IMR-90 (cell line): ENCODE data around the gene IL6ST. TPM values are rescaled to one million over a fixed set of nuclear protein-coding genes. Genes with fewer than 3 reads are reported as not detected.

Source experiments
- ATAC-seq: fragments of 200-7000 bp; cut with Tn5 transposase; 2 replicates; pipeline ENCODE4 v1.9.1; 2020; ENCODE audit warnings: low read depth, mild to moderate bottlenecking, moderate library complexity
- BruUV-seq: library from RNA; stranded (reverse); fragments of 400-500 nt; replicated peaks from 2 replicates; lab custom pipeline; 2021; lab: Mats Ljungman, UMichigan
- CTCF ChIA-PET: fragments of 300-600 bp; formaldehyde crosslinking; extraction: SDS; loops from one replicate; lab custom pipeline; 2021; ENCODE audit warnings: antibody characterized with exemption; lab: Yijun Ruan, JAX
- POLR2A ChIA-PET: fragments of 300-600 bp; sonication (Branson Sonifier 250); formaldehyde crosslinking; loops from one replicate; lab custom pipeline; 2022; ENCODE audit warnings: antibody characterized with exemption; ENCODE audit not compliant: unreplicated experiment; lab: Charles Lee
- DNase-seq: peaks from one replicate; pipeline ENCODE4 v3.0.0; 2013
- H2AFZ ChIP-seq: replicated peaks from 2 replicates; pipeline ENCODE3; 2013; ENCODE audit warnings: low read length, mild to moderate bottlenecking; ENCODE audit not compliant: poor library complexity
- H2AK5ac ChIP-seq: 2 replicates; pipeline ENCODE4 v1.6.1; 2013; ENCODE audit warnings: low read depth, low read length, inconsistent platforms
- H2AK9ac ChIP-seq: replicated peaks from 2 replicates; pipeline ENCODE3; 2013; ENCODE audit warnings: mild to moderate bottlenecking, low read depth, low read length, moderate library complexity; ENCODE audit not compliant: poor library complexity
- H2BK120ac ChIP-seq: 2 replicates; pipeline ENCODE4 v1.6.1; 2013; ENCODE audit warnings: low read depth, low read length, inconsistent platforms
- H2BK15ac ChIP-seq: 3 replicates; pipeline ENCODE4 v1.6.1; 2013; ENCODE audit warnings: low read depth, low read length, inconsistent platforms
- H2BK20ac ChIP-seq: 2 replicates; pipeline ENCODE4 v1.6.1; 2013; ENCODE audit warnings: low read depth, mild to moderate bottlenecking, inconsistent platforms, low read length, moderate library complexity
- H2BK5ac ChIP-seq: 2 replicates; pipeline ENCODE4 v1.6.1; 2013; ENCODE audit warnings: mild to moderate bottlenecking, low read depth, low read length, inconsistent platforms; ENCODE audit not compliant: poor library complexity, severe bottlenecking
- H3K14ac ChIP-seq: replicated peaks from 2 replicates; pipeline ENCODE4 v1.6.1; 2013; ENCODE audit warnings: low read depth, low read length, inconsistent platforms
- H3K18ac ChIP-seq: 2 replicates; pipeline ENCODE4 v1.6.1; 2013; ENCODE audit warnings: low read depth, low read length, control low read depth
- H3K23ac ChIP-seq: 2 replicates; pipeline ENCODE4 v1.6.1; 2013; ENCODE audit warnings: low read depth, low read length, inconsistent platforms
- H3K27ac ChIP-seq: 2 replicates; pipeline ENCODE4 v1.5.1; 2013; ENCODE audit warnings: mild to moderate bottlenecking, control low read depth, low read length; ENCODE audit not compliant: insufficient read depth
- H3K27me3 ChIP-seq: 2 replicates; pipeline ENCODE4 v1.6.1; 2013; ENCODE audit warnings: low read length; ENCODE audit not compliant: control insufficient read depth, insufficient read depth
- H3K36me3 ChIP-seq: 2 replicates; pipeline ENCODE4 v1.6.1; 2013; ENCODE audit warnings: low read length, mixed read lengths; ENCODE audit not compliant: control insufficient read depth, insufficient read depth
- H3K4ac ChIP-seq: 2 replicates; pipeline ENCODE4 v1.6.1; 2013; ENCODE audit warnings: low read depth, low read length, inconsistent platforms
- H3K4me1 ChIP-seq: 2 replicates; pipeline ENCODE4 v1.6.1; 2013; ENCODE audit warnings: low read length, mixed read lengths; ENCODE audit not compliant: control insufficient read depth, insufficient read depth
- H3K4me2 ChIP-seq: 2 replicates; pipeline ENCODE4 v1.6.1; 2013; ENCODE audit warnings: low read depth, mild to moderate bottlenecking, control low read depth, low read length, moderate library complexity
- H3K4me3 ChIP-seq: 2 replicates; pipeline ENCODE4 v1.5.1; 2013; ENCODE audit warnings: low read depth, mild to moderate bottlenecking, control low read depth, low read length, moderate library complexity; ENCODE audit not compliant: insufficient read depth
- H3K56ac ChIP-seq: 2 replicates; pipeline ENCODE4 v1.6.1; 2013; ENCODE audit warnings: low read length, inconsistent platforms; ENCODE audit not compliant: insufficient read depth; ENCODE audit errors: extremely low read depth
- H3K79me1 ChIP-seq, 2 experiments: 2 replicates each; pipeline ENCODE4 v1.6.1; 2013; ENCODE audit warnings: low read length in 2 of 2, inconsistent platforms in 1 of 2, low read depth in 1 of 2
- H3K9ac ChIP-seq: 2 replicates; pipeline ENCODE4 v1.6.1; 2013; ENCODE audit warnings: low read depth, low read length, control low read depth
- H3K9me1 ChIP-seq: 2 replicates; pipeline ENCODE4 v1.6.1; 2013; ENCODE audit warnings: low read length, inconsistent platforms; ENCODE audit not compliant: insufficient read depth
- H3K9me3 ChIP-seq: 2 replicates; pipeline ENCODE4 v1.6.1; 2013; ENCODE audit warnings: low read length; ENCODE audit not compliant: control insufficient read depth, insufficient read depth
- H4K20me1 ChIP-seq: 2 replicates; pipeline ENCODE4 v1.6.1; 2013; ENCODE audit warnings: low read length, inconsistent platforms; ENCODE audit not compliant: insufficient read depth
- H4K5ac ChIP-seq: 2 replicates; pipeline ENCODE4 v1.6.1; 2013; ENCODE audit warnings: mild to moderate bottlenecking, low read depth, low read length, control low read depth
- H4K8ac ChIP-seq, 2 experiments: 2 replicates each; pipeline ENCODE4 v1.6.1; 2013; ENCODE audit warnings: low read depth in 2 of 2, low read length in 2 of 2, control low read depth in 1 of 2, inconsistent platforms in 1 of 2
- H4K91ac ChIP-seq: 2 replicates; pipeline ENCODE4 v1.6.1; 2013; ENCODE audit warnings: low read depth, low read length, inconsistent platforms; ENCODE audit not compliant: insufficient read depth
- BHLHE40 ChIP-seq: fragments of 150-350 bp; IDR thresholded peaks from 2 replicates; pipeline ENCODE4 v1.6.1; 2016; ENCODE audit warnings: mild to moderate bottlenecking, low read depth, low read length
- CEBPB ChIP-seq: IDR thresholded peaks from 2 replicates; pipeline ENCODE4 v1.6.1; 2012; ENCODE audit warnings: low read depth, low read length, improper control_type of control experiment
- CHD1 ChIP-seq: IDR thresholded peaks from 2 replicates; pipeline ENCODE4 v1.6.1; 2012; ENCODE audit warnings: low read depth, low read length, improper control_type of control experiment
- FOS ChIP-seq: fragments of 150-350 bp; IDR thresholded peaks from 2 replicates; pipeline ENCODE4 v1.6.1; 2016; ENCODE audit warnings: low read depth, low read length
- MAFK ChIP-seq: IDR thresholded peaks from 2 replicates; pipeline ENCODE4 v1.6.1; 2012; ENCODE audit warnings: low read depth, low read length, improper control_type of control experiment
- MAZ ChIP-seq: IDR thresholded peaks from 2 replicates; pipeline ENCODE4 v1.6.1; 2012; ENCODE audit warnings: low read depth, mild to moderate bottlenecking, low read length, improper control_type of control experiment, moderate library complexity, borderline replicate concordance
- NFE2L2 ChIP-seq: fragments of 150-350 bp; IDR thresholded peaks from 2 replicates; pipeline ENCODE4 v1.6.1; 2016; ENCODE audit warnings: low read depth, mild to moderate bottlenecking, low read length
- POLR2A ChIP-seq: IDR thresholded peaks from 2 replicates; pipeline ENCODE4 v1.6.1; 2012; ENCODE audit warnings: mild to moderate bottlenecking, low read depth, low read length
- RAD21 ChIP-seq: IDR thresholded peaks from 2 replicates; pipeline ENCODE4 v1.6.1; 2012; ENCODE audit warnings: low read length, improper control_type of control experiment
- RCOR1 ChIP-seq: IDR thresholded peaks from 2 replicates; pipeline ENCODE4 v1.6.1; 2012; ENCODE audit warnings: mild to moderate bottlenecking, low read length, improper control_type of control experiment; ENCODE audit not compliant: insufficient replicate concordance
- RFX5 ChIP-seq: IDR thresholded peaks from 2 replicates; pipeline ENCODE4 v1.8.0; 2012; ENCODE audit warnings: low read depth, mild to moderate bottlenecking, low read length, moderate library complexity
- SMC3 ChIP-seq: fragments of 150-350 bp; IDR thresholded peaks from 2 replicates; pipeline ENCODE4 v1.6.1; 2016; ENCODE audit warnings: low read depth, mild to moderate bottlenecking, antibody characterized with exemption, low read length, moderate library complexity
- WGBS, 2 experiments: methylation state at CpG; one replicate each; pipeline versions ENCODE4 v1.1.5 to v1.1.7; 2013; ENCODE audit warnings: missing lambda C conversion rate in 2 of 2; ENCODE audit not compliant: insufficient read length in 1 of 2; ENCODE audit errors: extremely low coverage in 2 of 2; 5-methylcytosine and 5-hydroxymethylcytosine counted together
- dilution Hi-C: fragments of 300-500 bp; cut with HindIII; formaldehyde crosslinking; loops from one replicate; pipeline ENCODE4 v1.14.3; 2018; ENCODE audit warnings: low sequenced_read_pairs; ENCODE audit not compliant: unreplicated experiment
- in situ Hi-C: fragments of 300-500 bp; cut with MboI; formaldehyde crosslinking; loops from 3 replicates; pipeline ENCODE4 v1.14.3; 2019; ENCODE audit warnings: low sequenced_read_pairs, inconsistent platforms, mixed read lengths
- intact Hi-C: fragments of 100-400 bp; cut with micrococcal nuclease; formaldehyde crosslinking; loops from 2 replicates; pipeline ENCODE4 v1.10.0; 2022
- polyA plus RNA-seq, 3 experiments: library from polyadenylated mRNA; depleted of rRNA; stranded (reverse); fragments of >200 nt; gene quantifications; 2 replicates each; pipeline ENCODE4 v1.2.3, GENCODE V29; 2012; ENCODE audit warnings: low replicate concordance in 1 of 3
- total RNA-seq: library from RNA; depleted of rRNA; stranded (reverse); fragments of >200 nt; gene quantifications from 2 replicates; pipeline ENCODE4 v1.2.3, GENCODE V29; 2012
- TF ChIP-seq, protein P1 (sequence below): fragments of 150-350 bp; IDR thresholded peaks from 2 replicates; pipeline ENCODE4 v1.6.1; 2017; ENCODE audit warnings: mild to moderate bottlenecking, antibody characterized with exemption, low read length, low read depth
- TF ChIP-seq, protein P2 (sequence below): fragments of 150-350 bp; IDR thresholded peaks from 2 replicates; pipeline ENCODE4 v1.6.1; 2016; ENCODE audit warnings: low read depth, mild to moderate bottlenecking, low read length, moderate library complexity, borderline replicate concordance
- TF ChIP-seq, protein P3 (sequence below): conservative IDR thresholded peaks from 2 replicates; pipeline ENCODE4 v1.5.1; 2012; ENCODE audit warnings: mild to moderate bottlenecking, low read depth, low read length, improper control_type of control experiment

IL6ST gene
- total and polyA plus RNA-seq, 2 of the 4 experiments (the other 2 are of a cell fraction), result 90.6 to 506 TPM

DNA sequence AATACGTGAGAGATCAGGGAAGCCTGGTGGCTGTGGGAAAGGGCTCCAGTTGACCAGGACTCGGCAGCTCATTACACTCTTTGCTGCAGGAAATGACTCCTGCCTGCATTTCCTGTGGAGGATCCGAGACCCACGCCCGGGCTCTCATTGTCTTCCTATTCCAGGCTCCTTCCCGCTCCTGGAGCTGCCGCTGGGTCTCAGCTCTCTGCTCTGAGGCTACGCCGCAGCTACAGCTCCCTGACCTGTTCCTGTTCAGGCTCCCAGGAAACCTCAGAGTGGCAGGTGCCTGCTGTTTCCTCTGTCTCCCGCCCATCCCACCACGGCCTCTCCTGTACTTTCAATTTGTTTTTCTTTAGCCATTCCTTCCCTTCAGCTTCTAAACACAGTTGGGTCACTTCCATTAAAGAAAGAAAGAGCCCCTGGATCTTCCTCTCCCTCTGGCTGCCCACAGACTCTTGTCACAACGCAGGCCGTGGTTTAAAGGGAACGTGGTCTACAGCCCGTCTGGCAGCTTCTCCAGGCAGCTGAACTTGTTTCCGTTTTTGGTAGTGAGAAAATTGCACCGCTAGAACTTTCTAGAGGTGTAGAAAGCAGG lies 71.5 kb downstream of the IL6ST start:
- Histone ChIP-seq H3K4me1 (peaks cover 2% of the 10 kb centered on the region; the same call in 1 of the 2 replicates), H3K79me1 (no peaks in the 10 kb centered on the region), H4K5ac (no peak overlapping the region), H3K4ac (no peak overlapping the region), H3K14ac (peak overlapping the region; percentile 63; the same call in 1 of the 2 replicates), H2BK15ac (no peak overlapping the region), H3K9me1 (no peaks in the 10 kb centered on the region; the same call in 1 of the 2 replicates), H3K36me3 (no peaks in the 10 kb centered on the region), H3K9me3 (no peaks in the 10 kb centered on the region), H3K27ac (no peak overlapping the region; the same call in 1 of the 2 replicates), H2BK5ac (no peak overlapping the region), H4K91ac (no peak overlapping the region), H3K27me3 (no peaks in the 10 kb centered on the region), H4K8ac (peak overlapping the region; percentile 36 to 63; a peak in 2 of 4 replicates), H3K23ac (no peak overlapping the region), H4K20me1 (no peaks in the 10 kb centered on the region), H3K56ac (no peak overlapping the region), H2AFZ (peak overlapping the region; percentile 89), H3K4me3 (no peak overlapping the region), H3K4me2 (peak overlapping the region; percentile 55; the same call in 1 of the 2 replicates), H3K18ac (no peak overlapping the region), H2BK120ac (0 out of 2 replicates have a peak overlapping the region, but pooled peaks have one; percentile 19), H2AK9ac (no peak overlapping the region), H2BK20ac (no peak overlapping the region), H2AK5ac (no peak overlapping the region), H3K9ac (no peak overlapping the region)
- CTCF ChIA-PET, result no interaction called here
- in situ Hi-C loops, result loop anchor here (25.0 kb wide), 1 partner anchor 586 kb away; no protein-coding TSS in a partner anchor
- ATAC-seq (peak; percentile 18; the same call in 1 of the 2 replicates), DNase-seq (no peak)
- no peak for TF ChIP-seq NFE2L2
- TF ChIP-seq RFX5, result no peak
- TF ChIP-seq MAFK, result no peak
- TF ChIP-seq, protein P1, sequence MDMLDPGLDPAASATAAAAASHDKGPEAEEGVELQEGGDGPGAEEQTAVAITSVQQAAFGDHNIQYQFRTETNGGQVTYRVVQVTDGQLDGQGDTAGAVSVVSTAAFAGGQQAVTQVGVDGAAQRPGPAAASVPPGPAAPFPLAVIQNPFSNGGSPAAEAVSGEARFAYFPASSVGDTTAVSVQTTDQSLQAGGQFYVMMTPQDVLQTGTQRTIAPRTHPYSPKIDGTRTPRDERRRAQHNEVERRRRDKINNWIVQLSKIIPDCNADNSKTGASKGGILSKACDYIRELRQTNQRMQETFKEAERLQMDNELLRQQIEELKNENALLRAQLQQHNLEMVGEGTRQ, result no peak
- no peak for TF ChIP-seq CEBPB
- no peak for TF ChIP-seq BHLHE40
- no peak for TF ChIP-seq RCOR1
- TF ChIP-seq FOS, result no peak
- TF ChIP-seq, protein P2, sequence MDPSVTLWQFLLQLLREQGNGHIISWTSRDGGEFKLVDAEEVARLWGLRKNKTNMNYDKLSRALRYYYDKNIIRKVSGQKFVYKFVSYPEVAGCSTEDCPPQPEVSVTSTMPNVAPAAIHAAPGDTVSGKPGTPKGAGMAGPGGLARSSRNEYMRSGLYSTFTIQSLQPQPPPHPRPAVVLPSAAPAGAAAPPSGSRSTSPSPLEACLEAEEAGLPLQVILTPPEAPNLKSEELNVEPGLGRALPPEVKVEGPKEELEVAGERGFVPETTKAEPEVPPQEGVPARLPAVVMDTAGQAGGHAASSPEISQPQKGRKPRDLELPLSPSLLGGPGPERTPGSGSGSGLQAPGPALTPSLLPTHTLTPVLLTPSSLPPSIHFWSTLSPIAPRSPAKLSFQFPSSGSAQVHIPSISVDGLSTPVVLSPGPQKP, result no peak
- TF ChIP-seq SMC3, result no peak
- TF ChIP-seq RAD21, result no peak
- no peak for TF ChIP-seq POLR2A
- TF ChIP-seq, protein P3, sequence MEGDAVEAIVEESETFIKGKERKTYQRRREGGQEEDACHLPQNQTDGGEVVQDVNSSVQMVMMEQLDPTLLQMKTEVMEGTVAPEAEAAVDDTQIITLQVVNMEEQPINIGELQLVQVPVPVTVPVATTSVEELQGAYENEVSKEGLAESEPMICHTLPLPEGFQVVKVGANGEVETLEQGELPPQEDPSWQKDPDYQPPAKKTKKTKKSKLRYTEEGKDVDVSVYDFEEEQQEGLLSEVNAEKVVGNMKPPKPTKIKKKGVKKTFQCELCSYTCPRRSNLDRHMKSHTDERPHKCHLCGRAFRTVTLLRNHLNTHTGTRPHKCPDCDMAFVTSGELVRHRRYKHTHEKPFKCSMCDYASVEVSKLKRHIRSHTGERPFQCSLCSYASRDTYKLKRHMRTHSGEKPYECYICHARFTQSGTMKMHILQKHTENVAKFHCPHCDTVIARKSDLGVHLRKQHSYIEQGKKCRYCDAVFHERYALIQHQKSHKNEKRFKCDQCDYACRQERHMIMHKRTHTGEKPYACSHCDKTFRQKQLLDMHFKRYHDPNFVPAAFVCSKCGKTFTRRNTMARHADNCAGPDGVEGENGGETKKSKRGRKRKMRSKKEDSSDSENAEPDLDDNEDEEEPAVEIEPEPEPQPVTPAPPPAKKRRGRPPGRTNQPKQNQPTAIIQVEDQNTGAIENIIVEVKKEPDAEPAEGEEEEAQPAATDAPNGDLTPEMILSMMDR, result no peak
- TF ChIP-seq MAZ, result no peak
- TF ChIP-seq CHD1, result no peak
- dilution Hi-C loops, result no loop called here
- intact Hi-C loops, result loop anchor here (5.0 kb wide), 2 partner anchors 211 to 516 kb away; partner anchors contain the start of gene SLC38A9
- WGBS, 2 experiments, result 57% methylated on average over 11 of the region's 17 CpGs; no CpG with 5 or more reads in 1 of the 2 experiments
- POLR2A ChIA-PET, result no interaction called here
- no TSS peak for BruUV-seq
